Astrocyte of the spinal cord (primary cell): Measurements from ENCODE around the gene YBX2.

Source experiments
- DNase-seq: peaks from one replicate; pipeline ENCODE4 v3.0.0; 2011; ENCODE audit warnings: low read depth, low spot score
- H3K4me3 ChIP-seq: 2 replicates; pipeline ENCODE4 v1.5.1; 2011; ENCODE audit warnings: low read depth, mild to moderate bottlenecking, low read length, moderate library complexity
- in situ Hi-C: cut with HindIII; loops from 2 replicates; pipeline ENCODE4 v1.10.0; 2017; ENCODE audit warnings: low sequenced_read_pairs
- TF ChIP-seq, protein P1 (sequence below): IDR thresholded peaks from 2 replicates; pipeline ENCODE4 v1.5.1; 2012; ENCODE audit warnings: low read depth, mild to moderate bottlenecking, low read length, inconsistent platforms

YBX2 gene

GRCh38 chr17:7328009-7328408 is 33.6 kb upstream of the YBX2 start:
- H3K4me3 ChIP-seq, result no peak overlapping the region
- in situ Hi-C loops, result no loop called here
- DNase-seq, result no peak
- TF ChIP-seq, protein P1, sequence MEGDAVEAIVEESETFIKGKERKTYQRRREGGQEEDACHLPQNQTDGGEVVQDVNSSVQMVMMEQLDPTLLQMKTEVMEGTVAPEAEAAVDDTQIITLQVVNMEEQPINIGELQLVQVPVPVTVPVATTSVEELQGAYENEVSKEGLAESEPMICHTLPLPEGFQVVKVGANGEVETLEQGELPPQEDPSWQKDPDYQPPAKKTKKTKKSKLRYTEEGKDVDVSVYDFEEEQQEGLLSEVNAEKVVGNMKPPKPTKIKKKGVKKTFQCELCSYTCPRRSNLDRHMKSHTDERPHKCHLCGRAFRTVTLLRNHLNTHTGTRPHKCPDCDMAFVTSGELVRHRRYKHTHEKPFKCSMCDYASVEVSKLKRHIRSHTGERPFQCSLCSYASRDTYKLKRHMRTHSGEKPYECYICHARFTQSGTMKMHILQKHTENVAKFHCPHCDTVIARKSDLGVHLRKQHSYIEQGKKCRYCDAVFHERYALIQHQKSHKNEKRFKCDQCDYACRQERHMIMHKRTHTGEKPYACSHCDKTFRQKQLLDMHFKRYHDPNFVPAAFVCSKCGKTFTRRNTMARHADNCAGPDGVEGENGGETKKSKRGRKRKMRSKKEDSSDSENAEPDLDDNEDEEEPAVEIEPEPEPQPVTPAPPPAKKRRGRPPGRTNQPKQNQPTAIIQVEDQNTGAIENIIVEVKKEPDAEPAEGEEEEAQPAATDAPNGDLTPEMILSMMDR, result no peak

DNA sequence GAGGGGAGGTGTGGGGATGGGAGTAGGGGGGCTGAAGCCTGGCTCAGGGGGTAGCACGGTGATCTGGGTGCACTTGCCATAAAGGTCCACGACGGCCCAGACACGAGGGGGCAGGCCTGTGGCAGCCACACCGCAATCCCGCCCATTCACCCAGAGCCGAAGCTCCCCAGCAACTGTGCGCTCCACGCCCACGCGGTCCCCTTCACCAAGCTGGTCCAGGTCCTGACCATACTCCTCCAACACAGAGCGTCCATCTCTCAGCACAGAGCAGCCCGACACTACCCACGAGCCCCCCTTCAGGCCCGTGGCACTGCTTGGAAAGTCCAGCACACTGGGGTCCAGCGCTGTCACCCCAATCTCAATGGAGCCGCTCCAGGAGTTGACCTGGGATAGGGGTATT is 33.1 kb upstream of the YBX2 start:
- H3K4me3 ChIP-seq, result no peak overlapping the region
- TF ChIP-seq, protein P1, result no peak
- DNase-seq, result no peak
- in situ Hi-C loops, result no loop called here

DNA sequence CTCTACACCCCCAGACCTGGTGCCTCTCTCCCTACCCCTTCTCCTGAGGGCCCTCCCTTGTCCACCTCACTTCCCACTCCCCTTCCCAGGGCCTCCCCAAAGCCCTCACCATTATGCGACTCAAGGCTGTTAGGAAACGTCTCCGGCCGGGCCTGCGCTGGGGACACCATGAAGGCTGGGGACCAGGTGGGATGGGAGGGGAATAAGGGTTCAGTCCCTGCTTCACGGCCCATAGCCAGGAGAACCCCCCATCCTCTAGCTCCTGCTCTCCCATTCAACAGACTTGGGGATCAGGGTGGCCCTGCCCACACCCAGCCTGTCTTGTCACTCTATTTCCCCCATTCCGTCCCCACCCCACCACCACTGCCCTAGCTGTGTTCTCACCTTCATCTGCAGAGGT is 32.6 kb upstream of the YBX2 start:
- H3K4me3 ChIP-seq, result no peak overlapping the region
- in situ Hi-C loops, result no loop called here
- DNase-seq, result no peak
- TF ChIP-seq, protein P1, result no peak

- DNase-seq, result no peak
- in situ Hi-C loops, result no loop called here
- TF ChIP-seq, protein P1, result no peak
- no peak overlapping the region for H3K4me3 ChIP-seq
Measured at GRCh38 chr17:7326186-7326585, 31.7 kb upstream of the YBX2 start.

GRCh38 chr17:7325031-7325528 is 30.6 kb upstream of the YBX2 start:
- in situ Hi-C loops, result no loop called here
- TF ChIP-seq, protein P1, result no peak
- H3K4me3 ChIP-seq, result no peak overlapping the region
- DNase-seq, result no peak

- no peak for DNase-seq
- TF ChIP-seq, protein P1, result no peak
- in situ Hi-C loops, result no loop called here
- no peak overlapping the region for H3K4me3 ChIP-seq
Measured at GRCh38 chr17:7324438-7324779, 30.0 kb upstream of the YBX2 start.

GRCh38 chr17:7323731-7324437 is 29.4 kb upstream of the YBX2 start:
- TF ChIP-seq, protein P1, result peak; percentile 95
- no peak overlapping the region for H3K4me3 ChIP-seq
- DNase-seq, result peak; percentile 38
- in situ Hi-C loops, result no loop called here
